Measurements from ENCODE around the gene NPAS3.

GRCh38 chr14:33755358-33755757 lies 816.7 kb downstream of the NPAS3 start:
- TF ChIP-seq JUN (IDR thresholded peaks at IDR 0.05; ENCODE audit: borderline replicate concordance, insufficient read depth, insufficient read length, low read depth) (no peak), CTCF (IDR thresholded peaks at IDR 0.05; ENCODE audit: extremely low read depth in 1 of 2, insufficient read depth in 1 of 2, low read depth in 1 of 2, low read length in 2 of 2) (no peak), EZH2 (IDR thresholded peaks at IDR 0.05; ENCODE audit: borderline replicate concordance, low read depth, low read length, severe bottlenecking) (no peak), POLR2A (IDR thresholded peaks at IDR 0.05; ENCODE audit: low read depth, low read length) (no peak), MYC (IDR thresholded peaks at IDR 0.05; ENCODE audit: low read depth, low read length) (no peak), POLR2AphosphoS5 (IDR thresholded peaks at IDR 0.05; ENCODE audit: insufficient read depth, low read depth, low read length) (no peak)

Data from endothelial cell of umbilical vein (primary cell).